GM11168 (cell line): Measurements from ENCODE around the gene LRRTM2.
"Not testable (repeated sequence)": the region's sequence is repeated elsewhere in the genome, so short reads cannot be mapped to it uniquely, and the experiment has no call there.

ENCODE experiments used
- in situ Hi-C: fragments of 300-500 bp; cut with MboI; formaldehyde crosslinking; loops from one replicate; pipeline ENCODE4 v1.12.0; 2022; ENCODE audit warnings: low sequenced_read_pairs; ENCODE audit not compliant: unreplicated experiment

Gene LRRTM2, protein sequence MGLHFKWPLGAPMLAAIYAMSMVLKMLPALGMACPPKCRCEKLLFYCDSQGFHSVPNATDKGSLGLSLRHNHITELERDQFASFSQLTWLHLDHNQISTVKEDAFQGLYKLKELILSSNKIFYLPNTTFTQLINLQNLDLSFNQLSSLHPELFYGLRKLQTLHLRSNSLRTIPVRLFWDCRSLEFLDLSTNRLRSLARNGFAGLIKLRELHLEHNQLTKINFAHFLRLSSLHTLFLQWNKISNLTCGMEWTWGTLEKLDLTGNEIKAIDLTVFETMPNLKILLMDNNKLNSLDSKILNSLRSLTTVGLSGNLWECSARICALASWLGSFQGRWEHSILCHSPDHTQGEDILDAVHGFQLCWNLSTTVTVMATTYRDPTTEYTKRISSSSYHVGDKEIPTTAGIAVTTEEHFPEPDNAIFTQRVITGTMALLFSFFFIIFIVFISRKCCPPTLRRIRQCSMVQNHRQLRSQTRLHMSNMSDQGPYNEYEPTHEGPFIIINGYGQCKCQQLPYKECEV

DNA sequence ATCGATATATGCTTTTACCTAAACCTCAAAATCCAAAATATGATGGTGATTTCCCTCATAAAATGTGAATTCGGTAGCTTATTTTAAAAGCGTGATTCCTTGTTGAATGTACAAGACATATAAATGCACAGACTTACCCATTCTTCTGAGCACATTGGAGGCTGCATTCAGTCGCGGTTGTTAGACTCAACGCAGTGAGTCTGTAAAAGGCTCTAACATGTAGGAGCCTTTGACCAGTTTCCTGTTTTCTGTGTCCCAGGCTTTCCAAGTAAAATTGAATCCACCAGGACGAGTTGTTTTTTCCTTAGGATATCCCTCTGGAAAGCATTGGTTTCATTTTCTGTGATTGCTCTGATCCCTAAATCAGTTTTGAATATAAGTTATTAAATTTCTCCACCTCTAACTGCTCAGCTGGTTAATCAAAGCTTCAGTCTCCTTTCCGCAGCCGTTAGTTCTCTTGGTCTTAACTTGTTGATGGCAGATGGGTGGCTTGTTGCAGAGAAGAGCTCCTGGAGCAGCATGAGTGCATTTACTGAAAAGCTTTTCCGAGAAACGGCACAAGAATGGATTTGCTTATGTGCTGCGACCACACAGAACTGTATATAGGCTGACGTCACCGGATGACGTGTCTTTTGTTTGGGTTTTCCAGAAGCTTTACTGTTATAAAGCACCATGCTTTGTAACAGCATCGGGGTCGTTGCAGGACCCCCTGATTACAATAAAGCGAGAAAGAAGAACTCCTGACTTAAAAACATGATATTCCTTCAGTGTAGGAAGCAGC is at the start of gene LRRTM2:
LRRTM2 (minus strand) TSS at position 565 of the 781 bp plus-strand sequence; CDS start at position 141, 424 bp downstream.
- in situ Hi-C loops, result no loop called here

DNA sequence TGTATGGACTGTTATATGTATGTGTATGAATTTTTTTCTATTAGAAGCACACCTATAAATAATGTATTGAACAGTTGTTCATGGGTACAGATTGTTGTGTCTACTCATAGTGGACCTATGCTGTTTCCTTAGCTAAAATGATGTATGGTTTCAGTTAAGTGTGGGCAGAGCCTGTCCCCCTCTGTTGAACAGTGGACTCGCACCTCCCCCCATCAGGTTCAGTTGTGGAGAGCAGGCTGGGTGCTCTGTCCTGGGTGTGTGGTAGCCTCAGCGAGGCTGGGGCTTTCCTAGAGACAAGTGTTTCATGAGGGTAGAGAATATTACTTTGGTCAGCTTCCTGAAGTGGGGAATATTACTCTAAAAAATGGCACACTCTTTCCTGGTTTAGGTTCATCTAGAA is 47.4 kb upstream of the LRRTM2 start:
- in situ Hi-C loops, result no loop called here

DNA sequence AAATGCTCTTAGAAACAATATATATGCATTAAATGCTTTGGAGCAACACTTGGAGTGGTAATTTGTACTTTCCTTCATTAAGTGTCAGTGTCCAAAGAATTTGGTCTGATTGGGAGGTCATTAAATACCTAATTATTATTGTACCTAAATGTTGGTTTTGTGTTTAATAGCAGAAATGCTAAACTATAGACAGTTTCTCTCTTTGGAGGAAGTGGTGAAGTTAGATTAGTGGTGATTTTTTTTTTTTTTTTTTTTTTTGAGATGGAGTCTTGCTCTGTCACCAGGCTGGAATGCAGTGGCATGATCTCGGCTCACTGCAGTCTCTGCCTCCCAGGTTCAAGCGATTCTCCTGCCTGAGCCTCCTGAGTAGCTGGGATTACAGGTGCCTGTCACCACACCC is 46.2 kb upstream of the LRRTM2 start:
- in situ Hi-C loops, result not testable (repeated sequence)

DNA sequence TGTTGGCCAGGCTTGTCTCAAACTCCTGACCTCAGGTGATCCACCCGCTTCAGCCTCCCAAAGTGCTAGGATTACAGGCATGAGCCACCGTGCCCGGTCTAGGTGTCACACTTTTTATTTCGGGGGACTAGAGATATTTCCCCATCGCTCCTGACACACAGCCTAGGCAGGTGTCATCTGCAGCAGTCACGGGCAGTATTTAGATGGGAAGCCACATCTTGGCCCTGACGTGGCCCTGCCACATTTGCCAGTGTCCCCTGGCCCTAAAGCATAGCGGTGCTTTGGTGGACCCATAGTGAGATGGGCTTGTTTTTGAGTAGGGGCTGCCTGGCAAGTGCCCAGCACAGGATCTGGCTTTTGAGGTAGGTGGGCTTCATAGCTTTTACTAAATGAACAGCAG is 45.0 kb upstream of the LRRTM2 start:
- in situ Hi-C loops, result no loop called here

DNA sequence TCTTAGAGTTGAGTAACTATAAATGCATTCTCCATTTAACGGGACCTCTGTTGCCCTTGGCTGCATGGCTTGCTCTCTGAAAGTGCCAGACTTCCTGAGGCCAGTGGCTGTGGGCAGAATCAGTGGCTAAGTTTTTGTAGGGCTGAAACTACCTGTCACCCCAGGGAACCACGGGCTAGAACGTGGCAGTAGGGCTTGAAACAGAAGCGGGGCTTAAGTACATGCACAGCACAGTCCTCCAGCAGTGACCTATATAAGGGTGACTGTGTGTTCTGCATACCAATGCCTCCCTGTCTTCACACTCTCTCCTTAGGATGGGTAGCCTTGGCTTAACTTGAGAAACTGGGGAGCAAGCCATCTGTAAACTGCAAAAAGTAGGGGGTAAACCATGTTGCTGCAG is 43.6 kb upstream of the LRRTM2 start:
- in situ Hi-C loops, result no loop called here

DNA sequence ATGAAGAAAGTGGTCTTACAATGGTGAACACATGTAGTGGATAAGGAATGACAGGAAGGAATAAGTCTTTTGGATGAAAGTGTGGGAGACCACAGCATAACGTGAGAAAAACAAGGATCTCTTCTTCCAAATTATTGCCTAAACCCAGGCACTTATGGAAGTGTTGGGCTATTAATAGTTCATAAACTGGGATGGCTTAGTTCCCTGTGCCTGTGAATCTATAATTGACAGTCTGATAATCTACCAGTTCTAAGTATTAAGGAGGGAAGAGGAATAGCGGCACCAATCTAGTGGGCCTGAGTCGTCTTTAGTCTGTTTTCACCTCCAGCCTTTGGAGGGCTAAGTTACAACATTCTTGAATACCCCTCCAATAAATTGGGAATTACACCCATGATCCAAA is 39.2 kb upstream of the LRRTM2 start:
- in situ Hi-C loops, result no loop called here

DNA sequence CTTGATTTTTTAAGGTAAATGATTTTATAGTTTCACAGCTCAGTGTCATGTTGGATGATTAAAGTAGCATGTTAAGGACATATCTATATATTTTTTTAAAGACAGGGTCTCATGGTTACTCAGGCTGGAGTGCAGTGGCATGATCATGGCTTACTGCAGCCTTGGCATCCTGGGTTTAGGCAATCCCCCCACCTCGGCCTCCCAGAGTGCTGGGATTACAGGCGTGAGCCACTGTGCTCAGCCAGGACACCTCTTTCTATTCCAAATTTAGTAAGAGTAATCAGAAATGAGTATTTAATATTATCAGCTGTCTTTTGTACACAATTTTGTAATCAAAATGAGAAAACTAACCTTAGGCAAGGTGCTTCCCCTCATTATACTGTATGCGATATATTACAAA is 38.6 kb upstream of the LRRTM2 start:
- in situ Hi-C loops, result no loop called here

DNA sequence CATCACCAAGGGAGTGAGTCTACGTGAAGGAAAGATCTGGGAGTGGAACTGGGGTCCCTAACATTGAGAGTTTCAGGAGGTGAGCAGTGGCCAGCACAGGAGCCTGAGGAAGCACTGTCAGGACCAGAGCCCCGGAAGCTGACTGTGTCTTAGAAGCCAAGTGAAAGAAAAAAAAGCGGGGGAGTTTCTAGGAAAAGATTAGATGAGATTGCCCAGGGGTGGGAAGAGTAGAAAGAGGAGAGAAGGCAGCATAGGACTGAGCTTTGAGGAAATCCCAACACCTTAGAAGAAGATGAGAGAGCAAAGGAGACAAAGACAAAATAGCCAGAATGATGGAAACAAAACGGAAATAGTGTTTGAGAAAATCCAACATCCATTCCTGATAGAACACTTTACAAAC is 37.0 kb upstream of the LRRTM2 start:
- in situ Hi-C loops, result no loop called here

DNA sequence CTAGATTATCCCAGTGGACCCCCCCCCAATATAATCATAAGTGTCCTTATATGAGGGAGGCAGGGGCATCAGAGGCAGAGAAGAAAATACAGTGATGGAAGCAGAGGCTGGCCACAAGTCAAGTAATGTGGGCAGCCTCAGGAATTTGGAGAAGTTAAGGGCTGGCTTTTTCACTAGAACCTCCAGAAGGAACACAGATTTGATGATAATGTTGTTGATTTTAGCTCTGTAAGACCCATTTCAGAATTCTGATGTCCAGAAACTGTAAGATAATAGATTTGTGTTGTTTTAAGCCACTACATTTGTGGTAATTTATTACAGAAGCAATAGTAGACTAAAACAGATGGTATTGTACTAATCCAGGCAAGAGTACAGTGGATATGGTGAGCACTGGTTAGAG is 36.3 kb upstream of the LRRTM2 start:
- in situ Hi-C loops, result no loop called here

DNA sequence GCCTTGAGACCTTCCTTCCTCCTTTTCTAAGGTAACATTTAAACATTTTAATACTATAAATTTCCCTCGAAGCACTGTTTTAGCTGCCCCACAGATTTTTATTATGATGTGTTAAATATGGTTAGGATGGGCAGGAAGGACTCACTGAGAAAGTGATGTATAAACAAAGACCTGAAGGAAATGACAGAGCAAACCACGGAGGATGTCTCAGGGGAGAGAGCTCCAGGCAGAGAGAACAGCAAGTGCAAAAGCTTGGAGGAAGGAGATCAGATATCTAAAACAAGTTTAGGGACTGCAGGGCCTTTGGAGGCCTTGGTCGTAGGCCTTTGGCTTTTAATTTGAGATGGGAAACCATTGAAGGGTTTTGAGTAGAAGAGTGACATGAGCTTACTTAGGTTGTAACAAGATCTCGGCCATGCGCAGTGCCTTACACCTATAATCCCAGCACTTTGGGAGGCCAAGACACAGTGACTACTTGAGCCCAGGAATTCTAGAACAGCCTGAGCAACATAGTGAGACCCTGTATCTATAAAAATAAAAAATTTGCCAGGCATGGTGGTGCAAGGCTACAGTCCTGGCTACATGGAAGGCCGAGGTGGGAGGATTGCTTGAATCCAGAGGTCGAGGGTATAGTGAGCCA is 35.5 kb upstream of the LRRTM2 start:
- in situ Hi-C loops, result no loop called here

DNA sequence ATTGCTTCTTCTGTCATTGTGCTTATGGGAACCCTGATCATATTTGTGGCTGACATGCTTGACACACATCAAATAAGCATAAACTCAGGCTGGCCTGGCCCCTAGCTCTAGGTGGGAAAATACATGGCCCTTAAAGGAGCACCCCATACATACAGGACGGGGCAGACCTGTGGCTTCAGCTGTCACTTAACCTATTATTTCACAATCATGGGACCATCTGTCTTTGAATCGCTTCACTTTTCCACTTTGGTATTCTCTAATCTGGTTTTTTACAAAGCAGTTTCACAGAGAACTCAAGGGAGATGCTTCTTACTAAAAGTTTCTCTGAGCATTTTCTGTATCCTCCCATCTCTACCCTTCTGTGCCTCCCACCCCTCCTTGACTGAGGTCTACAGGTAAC is 34.6 kb upstream of the LRRTM2 start:
- in situ Hi-C loops, result no loop called here

DNA sequence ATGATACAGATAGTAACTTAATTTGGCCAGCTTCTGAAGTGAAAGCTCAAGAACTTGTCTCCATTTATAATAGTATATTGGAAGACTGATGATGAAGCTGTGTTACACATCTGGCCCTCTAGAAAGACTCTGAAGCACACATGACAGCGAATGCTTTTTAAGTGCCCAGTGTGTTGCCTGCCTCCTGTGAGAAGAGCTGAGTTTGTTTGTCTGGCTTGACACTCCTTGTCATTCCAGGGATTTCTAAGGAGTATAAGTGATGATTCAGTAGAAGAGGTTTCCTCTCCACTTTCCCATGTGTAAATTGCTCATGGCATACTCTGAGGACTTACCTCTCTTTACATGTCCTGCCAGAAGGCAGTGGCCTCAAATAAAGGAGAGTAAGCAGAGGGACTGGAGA is 30.4 kb upstream of the LRRTM2 start:
- in situ Hi-C loops, result no loop called here

DNA sequence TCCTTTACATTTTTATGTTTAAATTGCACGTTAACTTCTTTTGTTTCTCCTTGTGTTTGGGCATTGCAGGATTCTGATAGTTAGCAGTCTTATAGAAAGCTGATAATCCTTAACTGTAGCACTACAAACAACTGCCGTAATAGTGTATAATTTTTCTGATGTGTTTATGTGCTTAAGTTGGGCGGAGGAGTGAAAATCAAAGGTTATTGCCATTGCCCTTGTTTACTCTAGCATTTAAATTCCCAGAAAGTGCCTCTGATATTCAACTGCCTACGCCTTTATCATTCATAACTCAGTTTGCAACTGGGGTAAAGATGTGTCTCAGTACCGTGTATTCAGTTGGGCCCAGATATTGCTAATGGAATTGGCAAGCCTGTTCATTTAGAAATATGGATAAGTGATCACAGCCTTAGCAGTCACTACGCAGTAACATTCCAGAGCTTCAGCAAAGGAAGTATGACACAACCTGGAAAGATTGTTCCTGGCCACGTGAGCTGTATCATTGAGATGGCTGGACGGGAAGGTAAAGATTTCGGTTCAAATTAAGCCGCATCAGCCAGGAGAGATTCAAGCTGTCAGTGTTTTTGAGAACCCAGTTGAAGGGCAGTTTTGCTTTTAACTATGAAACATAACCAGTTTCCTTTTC is 28.1 kb upstream of the LRRTM2 start:
- in situ Hi-C loops, result no loop called here

DNA sequence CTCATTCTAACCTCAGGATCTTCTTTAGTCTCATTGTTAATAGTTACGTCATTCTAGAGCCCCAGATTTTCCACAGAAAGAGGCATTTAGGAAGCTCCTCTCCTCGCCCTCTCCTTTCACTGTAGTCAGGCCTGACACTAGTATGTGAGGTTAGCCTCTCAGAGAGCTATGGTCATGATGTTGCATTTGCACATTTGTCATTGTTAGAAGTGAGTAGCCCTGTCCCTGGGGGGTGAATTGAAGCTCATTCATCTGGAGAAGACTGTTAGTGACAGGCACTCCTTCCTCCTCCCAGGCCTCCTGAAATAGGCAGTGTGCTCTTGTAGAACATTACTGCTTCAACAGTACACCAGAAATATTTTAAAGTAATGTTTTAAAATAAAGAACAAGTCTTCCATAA is 26.6 kb upstream of the LRRTM2 start:
- in situ Hi-C loops, result no loop called here

DNA sequence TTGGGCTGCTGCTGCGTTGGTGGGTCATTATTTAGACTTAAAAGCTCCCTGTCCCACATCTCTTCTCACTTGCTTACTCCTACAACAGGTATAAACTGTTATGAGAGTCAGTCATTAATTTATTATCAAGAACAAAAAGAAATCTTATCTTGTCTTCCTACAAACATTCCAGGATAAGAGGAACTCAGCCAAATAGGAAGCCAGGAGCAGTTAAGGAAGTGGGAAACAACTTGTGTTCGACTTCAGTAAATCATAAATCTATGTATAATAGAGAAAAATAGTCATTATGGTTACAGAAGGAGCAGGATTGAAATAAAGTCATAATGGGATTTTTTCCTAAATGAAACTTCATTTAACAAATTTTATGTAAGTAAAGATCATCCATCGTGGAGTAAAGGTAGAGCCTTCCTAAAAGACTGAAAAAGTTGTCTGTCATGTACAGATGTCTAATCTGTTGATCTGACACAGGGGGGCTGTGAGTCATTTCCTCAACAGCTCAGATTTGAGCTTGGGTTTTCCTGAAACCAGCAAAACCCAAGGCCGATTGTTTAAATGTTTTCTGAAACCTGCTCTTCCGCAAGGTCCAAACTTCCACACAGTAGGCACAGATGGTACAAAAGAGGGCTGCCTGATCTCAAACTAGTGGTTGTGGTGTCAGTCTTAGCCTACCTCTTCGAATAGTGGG is 25.3 kb upstream of the LRRTM2 start:
- in situ Hi-C loops, result no loop called here

DNA sequence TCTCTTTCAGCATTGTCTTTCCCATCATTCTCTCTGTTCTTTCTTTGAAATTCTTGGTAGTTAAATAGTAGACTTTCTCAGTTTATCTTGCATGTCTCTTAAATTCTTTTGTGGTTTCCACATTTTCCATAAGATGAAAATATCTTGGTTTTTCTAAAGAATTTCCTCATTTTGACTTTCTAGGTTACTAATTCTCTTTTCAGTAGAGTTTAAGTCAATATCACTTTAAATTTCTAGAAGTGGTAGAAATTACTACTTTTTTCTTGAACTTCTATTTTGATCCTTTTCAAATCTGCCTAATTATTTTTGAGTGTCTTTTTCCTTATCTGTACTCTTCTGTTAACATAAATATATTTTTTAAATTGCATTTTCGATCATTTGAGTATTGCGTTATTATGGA is 23.6 kb upstream of the LRRTM2 start:
- in situ Hi-C loops, result no loop called here

DNA sequence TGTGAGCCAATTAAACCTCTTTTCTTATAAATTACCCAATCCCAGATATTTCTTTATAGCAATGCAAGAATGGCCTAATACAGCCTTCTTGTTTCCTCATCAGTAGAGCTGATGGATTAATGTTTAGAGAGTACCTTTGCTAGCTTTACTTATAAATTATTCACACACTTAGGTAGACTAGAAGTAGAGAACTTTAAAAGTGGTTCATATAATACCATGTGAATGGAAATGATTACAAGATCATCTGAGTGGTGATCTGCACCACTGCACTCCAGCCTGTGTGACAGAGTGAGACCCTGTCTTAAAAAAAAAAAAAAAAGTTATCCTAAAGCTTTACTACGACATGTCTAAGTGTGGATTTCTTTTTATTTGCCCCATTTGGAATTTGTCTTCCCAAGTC is 23.2 kb upstream of the LRRTM2 start:
- in situ Hi-C loops, result no loop called here

DNA sequence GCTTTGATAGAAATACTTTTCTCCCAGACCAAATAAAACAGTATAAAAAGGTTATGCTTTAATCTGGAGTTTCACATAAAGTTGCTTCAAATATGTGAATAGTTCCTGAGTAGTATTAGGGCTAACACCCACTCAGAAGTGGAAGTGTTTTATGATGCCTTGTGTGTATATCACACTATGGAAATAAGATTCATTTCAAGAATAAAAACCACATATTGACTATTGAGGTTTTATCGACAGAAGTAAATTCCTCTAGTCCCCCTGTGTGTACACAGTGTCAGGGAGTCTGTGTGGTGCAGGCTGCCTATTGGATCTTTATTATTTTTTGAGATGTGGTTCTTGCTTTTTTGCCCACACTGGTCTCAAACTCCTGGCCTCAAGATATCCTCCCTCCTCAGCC is 20.8 kb upstream of the LRRTM2 start:
- in situ Hi-C loops, result no loop called here

DNA sequence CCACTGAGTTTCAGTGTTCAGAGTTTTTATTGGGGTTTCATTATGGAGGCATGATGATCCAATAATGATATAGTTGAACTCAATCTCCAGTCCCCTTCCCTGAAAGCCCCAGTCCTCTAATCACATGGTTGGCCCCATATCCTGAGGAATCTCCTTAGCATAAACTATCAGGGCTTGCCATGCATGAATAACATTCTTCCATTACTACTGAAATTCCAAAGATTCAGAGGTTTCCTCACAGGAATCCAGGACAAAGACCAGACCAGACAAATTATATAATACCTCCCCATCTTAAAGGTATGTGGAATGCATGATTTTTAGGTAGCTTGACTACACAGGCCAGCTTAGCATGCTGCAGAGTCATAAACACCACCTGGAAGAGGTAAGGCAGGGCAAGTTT is 15.5 kb upstream of the LRRTM2 start:
- in situ Hi-C loops, result no loop called here

DNA sequence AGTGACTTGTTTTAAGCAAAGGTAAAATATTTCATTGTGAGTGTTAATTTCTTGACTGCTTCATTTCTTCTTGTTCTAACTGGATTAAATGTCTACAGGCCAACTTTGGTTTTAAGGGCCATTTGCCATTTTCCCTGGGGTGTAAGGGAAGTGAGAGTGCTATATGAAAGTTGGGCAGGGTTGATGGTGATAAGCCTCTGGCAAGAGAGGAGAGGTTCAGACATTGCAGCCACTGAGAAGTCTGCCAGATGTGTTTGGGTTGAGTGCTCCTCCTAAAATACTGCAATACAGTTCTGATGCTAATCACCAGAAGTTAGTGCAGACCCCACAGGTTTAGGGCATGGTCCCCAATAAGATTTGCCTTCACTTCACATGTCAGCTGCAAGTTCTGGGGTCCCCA is 14.9 kb upstream of the LRRTM2 start:
- in situ Hi-C loops, result no loop called here
